HG03175 (cell line): ENCODE measurements around the gene RDH16.
"Not testable (repeated sequence)": the region's sequence is repeated elsewhere in the genome, so short reads cannot be mapped to it uniquely, and the experiment has no call there.

Experiments
- ATAC-seq: cut with Tn5 transposase; IDR thresholded peaks from one replicate; pipeline ENCODE4 v1.9.1; 2021; ENCODE audit warnings: mild to moderate bottlenecking, moderate library complexity; ENCODE audit not compliant: unreplicated experiment

The RDH16 gene

DNA sequence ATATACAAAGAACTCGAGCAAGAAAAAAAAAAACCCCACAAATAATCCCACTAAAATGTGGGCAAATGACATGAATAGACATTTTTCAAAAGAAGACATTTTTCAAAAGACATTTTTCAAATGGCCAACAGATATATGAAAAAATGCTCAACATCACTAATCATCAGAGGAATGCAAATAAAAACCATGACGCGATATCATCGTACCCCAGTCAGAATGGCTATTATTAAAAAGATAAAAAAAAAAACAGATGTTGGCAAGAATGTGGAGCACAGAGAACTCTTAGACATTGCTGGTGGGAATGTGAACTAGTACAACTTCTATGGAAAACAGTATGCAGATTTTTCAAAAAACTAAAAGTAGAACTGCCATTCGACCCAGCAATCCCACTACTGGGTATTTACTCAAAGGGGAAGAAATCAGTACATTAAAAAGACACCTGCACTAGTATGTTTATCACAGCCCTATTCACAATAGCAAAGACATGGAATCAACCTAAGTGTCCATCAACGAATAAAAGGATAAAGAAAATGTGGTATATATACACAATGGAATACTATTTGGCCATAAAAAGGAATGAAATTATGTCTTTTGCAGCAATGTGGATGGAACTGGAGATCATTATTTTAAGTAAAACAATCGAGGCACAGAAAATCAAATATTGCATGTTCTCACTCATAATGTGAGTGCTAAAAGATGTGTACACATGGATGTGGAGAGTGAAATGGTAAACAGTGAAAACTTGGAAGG lies 32.6 kb upstream of the RDH16 start:
- no peak for ATAC-seq

DNA sequence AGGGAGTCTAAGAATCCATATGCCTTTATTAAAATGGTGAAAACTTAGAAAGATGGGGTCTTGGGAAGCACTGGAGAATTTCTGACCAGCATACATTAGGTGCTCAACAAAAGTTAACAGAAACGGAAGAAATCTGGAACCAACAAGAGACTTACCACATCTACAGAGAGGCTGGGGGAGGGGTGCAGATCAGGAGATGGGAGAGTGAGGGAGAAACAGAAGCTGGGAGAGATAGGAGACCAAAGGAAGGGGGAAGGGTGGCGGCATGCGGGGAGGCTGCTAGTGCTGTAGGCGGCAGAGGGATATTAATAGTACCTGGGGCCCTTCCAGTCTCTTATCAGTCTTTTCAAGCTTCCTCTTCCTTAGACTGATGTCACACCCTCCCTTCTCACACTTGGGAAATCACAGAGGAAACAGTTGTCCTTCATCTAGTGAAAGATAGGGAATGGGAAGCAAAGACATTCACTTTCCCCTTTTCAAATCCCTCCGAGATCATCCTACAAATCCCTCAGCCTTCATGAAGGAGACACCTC lies 30.9 kb upstream of the RDH16 start:
- ATAC-seq = no peak

- ATAC-seq = peak; percentile 63
Measured at GRCh38 chr12:56987551-56988053, 30.2 kb upstream of the RDH16 start.

DNA sequence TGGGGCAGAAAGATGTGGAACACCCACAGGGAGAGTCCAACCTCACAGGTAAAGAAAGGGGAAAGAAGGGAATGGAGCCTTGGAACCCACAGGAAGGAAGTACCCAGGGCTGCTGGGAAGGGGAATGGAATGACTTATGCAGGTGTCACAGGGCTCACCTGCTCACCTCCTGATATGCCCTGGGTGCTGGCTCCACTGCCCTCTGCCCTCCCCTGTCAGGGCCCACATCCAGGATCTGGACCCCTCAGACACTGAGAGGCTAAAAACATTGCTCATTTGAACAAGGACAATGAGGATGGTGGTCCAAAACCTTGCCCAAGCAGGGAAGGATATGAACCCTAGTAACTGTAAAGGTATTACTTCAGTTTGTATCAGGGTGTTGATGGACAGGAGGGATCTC lies 29.6 kb upstream of the RDH16 start:
- ATAC-seq = no peak

DNA sequence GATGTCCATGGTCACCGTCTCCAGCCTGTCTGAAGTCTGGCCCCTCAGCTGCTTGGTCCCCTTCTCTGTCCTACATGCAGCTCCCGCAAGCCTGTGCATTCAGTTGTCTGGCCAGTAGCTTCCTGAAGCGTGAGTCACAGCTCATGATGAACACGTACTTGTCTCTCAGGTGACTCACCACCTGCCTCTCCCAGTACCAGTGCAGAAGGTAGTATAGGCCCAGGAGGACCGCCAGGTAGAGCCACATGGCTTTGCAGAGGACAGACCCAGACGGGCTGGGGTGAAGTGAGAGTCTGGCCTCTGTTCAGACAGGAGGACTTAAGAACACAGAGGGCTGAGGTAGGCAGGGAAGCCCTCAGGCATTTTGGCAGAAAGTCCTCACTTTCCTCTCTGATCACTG lies 28.3 kb upstream of the RDH16 start:
- not testable (repeated sequence) for ATAC-seq

GRCh38 chr12:56983386-56983785 lies 26.0 kb upstream of the RDH16 start:
- ATAC-seq = no peak

DNA sequence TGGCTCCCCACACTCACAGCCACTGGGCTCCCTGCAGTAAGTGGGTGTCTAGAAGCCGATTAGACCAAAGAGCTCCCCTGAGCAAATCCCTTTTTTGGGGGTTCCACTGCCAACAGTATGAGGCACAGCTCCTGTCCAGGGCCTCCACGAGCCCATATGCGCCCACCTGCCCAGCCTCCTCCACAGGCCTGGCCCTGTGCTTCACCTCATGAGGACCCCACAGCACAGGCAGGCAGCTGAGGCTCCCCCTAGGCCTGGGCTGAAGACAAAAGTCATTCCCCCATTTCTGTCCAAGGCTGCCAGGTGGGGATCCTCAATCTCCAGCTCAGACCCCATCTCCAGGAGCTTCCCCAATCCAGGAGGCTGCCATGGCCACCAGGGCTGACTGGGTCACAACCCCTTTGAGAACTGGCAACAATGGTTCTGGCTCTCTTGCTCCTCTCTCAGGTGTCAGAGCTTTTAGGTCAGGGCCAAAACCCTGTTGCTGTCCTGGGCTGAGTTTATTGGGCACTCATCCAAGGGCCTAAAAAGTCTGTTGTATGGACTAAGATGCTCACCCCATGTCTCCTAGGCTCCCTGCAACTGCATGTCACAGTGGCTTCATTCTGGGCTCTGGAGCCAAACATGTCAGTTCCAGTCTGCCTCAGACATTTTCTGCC lies 25.3 kb upstream of the RDH16 start:
- ATAC-seq = not testable (repeated sequence)

GRCh38 chr12:56980941-56981530 lies 23.6 kb upstream of the RDH16 start:
- no peak for ATAC-seq

GRCh38 chr12:56980268-56980667 lies 22.9 kb upstream of the RDH16 start:
- ATAC-seq = no peak

DNA sequence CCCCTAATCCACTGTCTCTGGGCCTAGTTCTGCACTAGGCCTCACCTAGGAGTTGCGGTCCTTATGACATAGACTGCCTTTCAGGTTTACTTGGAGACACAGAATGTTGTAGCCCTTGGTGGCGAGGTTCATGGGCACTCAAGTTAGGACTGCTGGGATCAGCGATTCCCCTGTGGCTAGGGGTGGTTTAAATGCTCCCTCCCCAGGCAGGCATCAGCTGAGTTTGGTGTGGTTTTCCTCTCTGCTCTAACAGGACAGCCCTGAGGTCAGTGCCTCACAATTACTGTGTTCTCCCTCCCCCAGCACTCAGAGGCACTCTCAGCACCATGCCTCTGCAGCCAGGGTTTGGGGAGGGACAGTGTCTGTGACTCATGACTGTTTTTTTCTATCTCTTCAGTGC lies 22.2 kb upstream of the RDH16 start:
- ATAC-seq = no peak

- no peak for ATAC-seq
Measured at GRCh38 chr12:56978397-56979138, 21.2 kb upstream of the RDH16 start.

GRCh38 chr12:56977361-56977760 lies 20.0 kb upstream of the RDH16 start:
- ATAC-seq = not testable (repeated sequence)

DNA sequence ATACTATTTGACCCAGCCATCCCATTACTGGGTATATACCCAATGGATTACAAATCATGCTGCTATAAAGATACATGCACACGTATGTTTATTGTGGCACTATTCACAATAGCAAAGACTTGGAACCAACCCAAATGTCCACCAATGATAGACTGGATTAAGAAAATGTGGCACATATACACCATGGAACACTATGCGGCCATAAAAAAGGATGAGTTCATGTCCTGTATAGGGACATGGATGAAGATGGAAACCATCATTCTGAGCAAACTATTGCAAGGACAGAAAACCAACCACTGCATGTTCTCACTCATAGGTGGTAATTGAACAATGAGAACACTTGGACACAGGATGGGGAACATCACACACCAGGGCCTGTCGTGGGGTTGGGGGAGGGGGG lies 16.8 kb upstream of the RDH16 start:
- ATAC-seq = not testable (repeated sequence)

- ATAC-seq = not testable (repeated sequence)
Measured at GRCh38 chr12:56968910-56969309, 11.5 kb upstream of the RDH16 start.

GRCh38 chr12:56965997-56966642 lies 8.7 kb upstream of the RDH16 start:
- ATAC-seq = not testable (repeated sequence)

- ATAC-seq = not testable (repeated sequence)
Measured at GRCh38 chr12:56965124-56965523, 7.7 kb upstream of the RDH16 start.

DNA sequence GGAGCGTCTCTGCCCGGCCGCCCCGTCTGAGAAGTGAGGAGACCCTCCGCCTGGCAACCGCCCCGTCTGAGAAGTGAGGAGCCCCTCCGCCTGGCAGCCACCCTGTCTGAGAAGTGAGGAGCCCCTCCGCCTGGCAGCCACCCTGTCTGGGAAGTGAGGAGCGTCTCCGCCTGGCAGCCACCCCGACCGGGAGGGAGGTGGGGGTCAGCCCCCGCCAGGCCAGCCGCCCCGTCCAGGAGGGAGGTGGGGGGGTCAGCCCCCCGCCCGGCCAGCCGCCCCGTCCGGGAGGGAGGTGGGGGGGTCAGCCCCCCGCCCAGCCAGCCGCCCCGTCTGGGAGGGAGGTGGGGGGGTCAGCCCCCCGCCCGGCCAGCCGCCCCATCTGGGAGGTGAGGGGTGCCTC lies 6.1 kb upstream of the RDH16 start:
- not testable (repeated sequence) for ATAC-seq

GRCh38 chr12:56962247-56962646 lies 4.8 kb upstream of the RDH16 start:
- ATAC-seq = not testable (repeated sequence)

GRCh38 chr12:56958422-56958821 lies 1.0 kb upstream of the RDH16 start:
- no peak for ATAC-seq

GRCh38 chr12:56955631-56956256 lies 1.7 kb downstream of the RDH16 start:
- ATAC-seq = no peak
